HG03159 (cell line): Measurements from ENCODE around the gene ISG15.
"Not testable (repeated sequence)": the region's sequence is repeated elsewhere in the genome, so short reads cannot be mapped to it uniquely, and the experiment has no call there.

Experiments
- ATAC-seq: cut with Tn5 transposase; IDR thresholded peaks from one replicate; pipeline ENCODE4 v1.9.1; 2021; ENCODE audit warnings: mild to moderate bottlenecking, moderate library complexity; ENCODE audit not compliant: unreplicated experiment

The ISG15 gene

DNA sequence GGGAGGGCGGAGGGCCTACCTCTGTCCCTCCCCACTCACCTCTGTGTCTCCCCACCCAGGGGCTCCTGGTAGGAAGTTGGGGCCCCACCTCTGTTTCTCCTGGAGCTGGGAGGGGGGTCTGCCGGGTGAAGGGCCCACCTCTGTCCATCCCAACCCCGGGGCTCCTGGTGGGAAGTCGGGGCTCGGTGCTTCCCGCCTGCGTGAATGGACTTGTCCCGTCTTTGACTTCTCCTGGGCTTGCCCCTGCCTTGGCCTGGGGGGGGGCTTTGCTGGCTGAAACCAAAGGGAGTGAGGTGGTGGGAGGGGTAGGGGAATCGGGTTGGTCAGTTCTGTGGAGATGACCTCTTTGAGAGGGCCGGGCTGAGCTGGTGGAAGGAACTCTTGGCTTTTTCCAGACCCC lies 12.4 kb downstream of the ISG15 start:
- no peak for ATAC-seq

DNA sequence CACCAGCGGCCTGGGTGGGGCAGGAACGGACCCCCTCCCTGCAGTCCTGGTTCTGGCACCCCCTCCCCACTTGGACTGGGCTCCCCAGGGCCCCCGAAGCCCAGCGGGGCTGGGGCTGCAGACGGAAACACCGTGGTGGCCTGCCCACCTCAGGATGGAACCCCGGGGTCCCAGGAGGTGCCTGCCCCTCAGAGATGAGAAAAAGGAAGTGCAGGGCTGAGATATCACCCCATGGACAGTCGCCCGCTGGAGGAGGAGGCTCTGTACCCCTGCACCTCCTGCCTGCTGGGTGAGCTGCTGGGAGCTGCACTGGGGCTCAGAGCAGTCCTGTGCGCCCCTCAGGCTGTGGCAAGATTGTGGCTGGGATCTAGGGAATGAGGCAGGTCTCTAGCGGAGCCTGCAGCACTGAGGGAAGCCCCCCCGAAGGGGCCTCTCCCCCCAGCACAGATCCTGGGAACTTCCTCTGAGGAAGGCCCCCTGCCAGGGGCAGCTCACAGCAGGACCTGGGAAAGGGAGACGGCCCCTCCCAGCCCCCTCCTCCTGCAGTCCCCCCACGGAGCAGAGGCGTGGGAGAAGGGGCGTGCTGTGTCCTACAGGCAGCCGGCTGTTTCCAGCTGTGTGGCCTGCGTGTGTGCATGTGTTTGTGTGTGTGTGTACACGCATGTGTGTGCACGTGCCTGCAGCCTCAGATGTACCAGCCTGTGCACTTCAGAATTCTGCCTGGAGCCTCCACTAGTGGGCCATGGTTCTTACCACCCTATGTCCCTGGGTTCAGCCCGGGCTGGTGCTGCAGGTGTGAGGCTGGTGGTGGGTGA lies 13.5 kb downstream of the ISG15 start:
- no peak for ATAC-seq

- ATAC-seq = no peak
Measured at GRCh38 chr1:1027791-1028190, 14.5 kb downstream of the ISG15 start.

- ATAC-seq = not testable (repeated sequence)
Measured at GRCh38 chr1:1030867-1031658, 17.8 kb downstream of the ISG15 start.

GRCh38 chr1:1031659-1032235 lies 18.4 kb downstream of the ISG15 start:
- ATAC-seq = no peak

GRCh38 chr1:1032424-1032823 lies 19.1 kb downstream of the ISG15 start:
- peak; percentile 2 for ATAC-seq

DNA sequence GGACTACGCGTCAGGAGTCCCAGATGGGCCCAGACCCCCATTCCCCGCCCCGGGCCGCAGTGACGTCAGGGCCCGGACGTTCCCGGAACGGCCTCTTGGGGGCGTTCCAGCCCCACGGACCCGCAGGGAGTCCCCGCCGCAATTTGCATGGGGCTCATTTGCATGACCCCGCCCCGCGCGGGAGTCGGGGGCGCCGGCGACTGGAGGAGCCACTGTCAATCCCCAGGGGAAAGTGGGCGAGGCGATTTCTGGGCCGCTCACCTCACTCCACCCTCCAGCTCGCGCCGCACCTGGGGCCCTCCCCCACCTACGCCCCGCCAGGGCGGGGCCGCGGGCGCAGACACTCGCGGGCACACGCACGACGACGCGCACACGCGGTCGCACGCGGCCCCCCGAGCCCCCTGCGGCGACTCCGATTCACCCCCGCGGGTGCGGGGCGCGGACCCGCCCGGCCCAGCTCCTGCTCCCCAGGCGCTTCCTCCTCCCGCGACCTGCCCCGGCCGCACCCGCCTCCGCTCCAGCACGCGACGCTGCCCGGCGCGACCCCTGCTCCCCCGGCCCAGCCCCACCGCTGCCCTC lies 19.8 kb downstream of the ISG15 start:
- ATAC-seq = peak; percentile 76

DNA sequence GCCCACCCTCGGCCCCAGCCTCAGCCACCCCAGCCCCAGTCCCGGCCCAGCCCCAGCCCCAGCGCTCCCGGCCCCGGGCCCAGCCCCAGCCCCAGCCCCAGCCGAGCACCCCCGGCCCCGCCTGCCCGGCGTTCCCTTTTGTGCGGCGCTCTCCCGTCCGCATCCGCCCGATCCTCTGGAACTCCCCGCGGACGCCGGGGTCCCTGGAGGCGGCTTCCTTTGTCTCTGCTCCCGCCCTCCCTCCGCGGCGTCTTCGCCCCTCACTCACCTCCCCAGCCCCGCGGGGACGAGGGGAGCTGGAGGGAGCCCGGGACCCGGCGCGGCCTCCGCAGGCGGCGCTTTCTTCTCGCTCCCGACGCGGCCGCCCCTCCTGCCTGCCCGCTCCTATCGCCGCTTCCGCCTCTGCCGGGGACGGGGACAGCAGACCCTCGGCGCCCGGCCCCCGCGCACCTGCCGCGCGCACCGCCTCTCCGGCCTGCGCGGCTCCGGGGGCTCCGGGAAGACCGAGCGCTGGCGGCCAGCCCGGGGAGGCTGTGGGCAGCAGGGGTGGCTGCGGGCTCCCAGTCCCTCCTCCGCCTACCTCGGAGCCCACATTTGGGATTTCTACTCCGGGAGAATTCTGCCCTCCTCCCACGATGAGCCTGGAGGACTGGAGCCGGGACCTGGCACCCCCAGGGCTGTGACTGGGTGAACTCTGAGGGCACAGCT lies 20.6 kb downstream of the ISG15 start:
- no peak for ATAC-seq

DNA sequence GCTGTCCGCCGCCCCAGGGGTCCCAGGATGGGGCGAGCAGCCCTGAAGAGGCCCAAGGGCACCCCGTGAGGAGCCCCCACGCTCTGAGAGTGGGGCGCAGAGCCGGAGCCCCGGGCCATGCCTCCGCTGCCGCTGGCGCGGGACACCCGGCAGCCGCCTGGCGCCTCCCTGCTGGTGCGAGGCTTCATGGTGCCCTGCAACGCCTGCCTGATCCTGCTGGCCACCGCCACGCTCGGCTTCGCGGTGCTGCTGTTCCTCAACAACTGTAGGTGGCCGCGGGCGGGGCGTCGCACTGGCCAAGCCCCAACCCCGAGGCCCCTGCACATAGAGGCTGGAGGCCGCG lies 21.1 kb downstream of the ISG15 start:
- ATAC-seq = no peak

DNA sequence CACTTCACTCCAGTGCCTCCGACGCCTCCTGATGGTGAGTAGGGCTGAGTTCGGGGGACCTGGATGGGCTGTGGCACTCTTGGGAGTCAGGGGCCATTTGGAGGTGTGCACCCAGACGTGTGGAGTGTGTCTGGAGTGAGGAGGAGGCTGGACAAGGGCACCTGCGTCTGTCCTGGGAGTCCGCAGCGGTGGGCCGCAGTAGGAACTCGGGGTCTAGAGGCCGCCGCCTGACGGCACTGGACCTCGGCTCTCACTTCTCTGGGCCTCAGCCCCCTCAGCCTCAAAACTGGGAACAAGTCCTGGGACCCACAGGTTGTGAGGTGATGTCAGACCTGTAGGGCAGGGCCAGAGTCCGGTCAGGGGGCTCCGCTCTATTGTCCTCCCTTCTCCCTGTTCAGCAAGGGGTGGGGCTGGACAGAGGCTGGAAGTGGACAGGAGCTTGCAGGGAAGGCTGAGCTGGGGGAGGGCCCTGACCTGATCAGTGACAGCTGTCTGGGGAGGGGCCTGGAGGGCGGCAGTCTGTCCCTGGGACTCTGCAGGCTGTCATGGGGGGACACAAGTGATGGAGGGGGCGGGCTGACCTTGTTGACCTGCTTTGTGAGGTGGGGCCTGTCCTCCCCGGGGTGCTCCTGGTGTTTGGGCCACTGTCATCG lies 22.1 kb downstream of the ISG15 start:
- ATAC-seq = no peak

GRCh38 chr1:1037366-1038327 lies 24.4 kb downstream of the ISG15 start:
- no peak for ATAC-seq

- peak; percentile 46 for ATAC-seq
Measured at GRCh38 chr1:1038694-1039093, 25.4 kb downstream of the ISG15 start.

GRCh38 chr1:1039145-1039910 lies 26.0 kb downstream of the ISG15 start:
- no peak for ATAC-seq

- peak; percentile 51 for ATAC-seq
Measured at GRCh38 chr1:1040004-1040991, 27.0 kb downstream of the ISG15 start.

DNA sequence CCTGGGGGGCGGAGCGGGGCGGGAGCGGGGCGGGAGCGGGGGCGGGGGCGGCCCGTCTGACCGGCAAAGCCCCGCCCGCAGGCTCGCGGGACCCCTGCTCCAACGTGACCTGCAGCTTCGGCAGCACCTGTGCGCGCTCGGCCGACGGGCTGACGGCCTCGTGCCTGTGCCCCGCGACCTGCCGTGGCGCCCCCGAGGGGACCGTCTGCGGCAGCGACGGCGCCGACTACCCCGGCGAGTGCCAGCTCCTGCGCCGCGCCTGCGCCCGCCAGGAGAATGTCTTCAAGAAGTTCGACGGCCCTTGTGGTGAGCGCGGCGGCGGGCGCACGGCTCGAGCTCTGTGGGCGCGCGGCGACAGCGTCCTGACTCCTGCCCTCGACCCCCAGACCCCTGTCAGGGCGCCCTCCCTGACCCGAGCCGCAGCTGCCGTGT lies 27.8 kb downstream of the ISG15 start:
- no peak for ATAC-seq

DNA sequence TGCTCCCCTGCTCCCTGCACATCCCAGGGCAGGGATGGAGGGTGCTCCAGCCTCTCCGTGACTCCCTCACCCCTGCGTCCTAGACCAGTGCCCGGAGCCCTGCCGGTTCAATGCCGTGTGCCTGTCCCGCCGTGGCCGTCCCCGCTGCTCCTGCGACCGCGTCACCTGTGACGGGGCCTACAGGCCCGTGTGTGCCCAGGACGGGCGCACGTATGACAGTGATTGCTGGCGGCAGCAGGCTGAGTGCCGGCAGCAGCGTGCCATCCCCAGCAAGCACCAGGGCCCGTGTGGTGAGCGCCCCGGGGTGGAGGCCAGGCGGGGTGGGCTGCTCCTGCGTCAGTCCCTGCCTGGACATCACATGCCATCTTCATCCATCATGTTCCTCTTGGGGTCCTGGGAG lies 28.6 kb downstream of the ISG15 start:
- no peak for ATAC-seq

- ATAC-seq = no peak
Measured at GRCh38 chr1:1042835-1043234, 29.5 kb downstream of the ISG15 start.
